Adipocyte (in vitro differentiated cells): ENCODE measurements around the gene GATAD2B.
A peak's percentile ranks its signal among the peaks of the same experiment; 100 is the strongest.
"Not testable (repeated sequence)": the region's sequence is repeated elsewhere in the genome, so short reads cannot be mapped to it uniquely, and the experiment has no call there.

Source experiments
- DNase-seq: peaks from one replicate; pipeline ENCODE4 v3.0.0-alpha.2; 2015; ENCODE audit warnings: low read depth
- H3K27me3 ChIP-seq: replicated peaks from 2 replicates; pipeline ENCODE4 v1.7.0; 2013; ENCODE audit warnings: mild to moderate bottlenecking, low read length, moderate library complexity; ENCODE audit not compliant: control insufficient read depth, insufficient read depth
- H3K36me3 ChIP-seq: 2 replicates; pipeline ENCODE4 v1.7.0; 2013; ENCODE audit warnings: low read length, mild to moderate bottlenecking, moderate library complexity; ENCODE audit not compliant: control insufficient read depth, insufficient read depth, severe bottlenecking
- H3K4me1 ChIP-seq: 2 replicates; pipeline ENCODE4 v1.7.0; 2013; ENCODE audit warnings: mild to moderate bottlenecking, low read length, moderate library complexity; ENCODE audit not compliant: control insufficient read depth, insufficient read depth
- H3K4me3 ChIP-seq: 2 replicates; pipeline ENCODE4 v1.7.0; 2013; ENCODE audit warnings: mild to moderate bottlenecking, low read length, moderate library complexity
- H3K9ac ChIP-seq: 2 replicates; pipeline ENCODE4 v1.7.0; 2013; ENCODE audit warnings: mild to moderate bottlenecking, low read length, moderate library complexity
- H3K9me3 ChIP-seq: 2 replicates; pipeline ENCODE4 v1.7.0; 2013; ENCODE audit warnings: mild to moderate bottlenecking, low read length, moderate library complexity; ENCODE audit not compliant: control insufficient read depth

Gene GATAD2B

DNA sequence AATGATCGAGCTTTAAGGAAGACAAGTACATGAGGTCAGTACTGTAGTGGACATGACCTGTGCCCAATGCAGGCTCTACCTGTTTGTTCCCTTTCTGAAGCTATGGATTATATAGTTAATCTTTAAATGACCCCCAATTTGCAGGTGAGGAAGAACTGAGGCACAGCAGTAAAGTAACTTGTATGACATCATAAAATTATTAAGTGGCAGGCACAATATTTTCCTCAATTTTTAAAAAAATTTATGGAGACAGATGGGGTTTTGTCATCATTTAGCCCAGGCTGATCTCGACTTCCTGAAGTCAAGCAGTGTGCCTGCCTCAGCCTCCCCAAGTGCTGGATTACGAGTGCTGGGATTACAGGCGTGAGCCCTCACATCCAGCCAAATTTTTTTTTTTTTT is 3.6 kb upstream of the GATAD2B start:
- Histone ChIP-seq H3K9me3 (no peaks in the 10 kb centered on the region), H3K4me3 (no peak overlapping the region), H3K27me3 (no peaks in the 10 kb centered on the region), H3K9ac (no peak overlapping the region), H3K36me3 (peaks cover 5% of the 10 kb centered on the region), H3K4me1 (peaks cover 16% of the 10 kb centered on the region)
- no peak for DNase-seq

DNA sequence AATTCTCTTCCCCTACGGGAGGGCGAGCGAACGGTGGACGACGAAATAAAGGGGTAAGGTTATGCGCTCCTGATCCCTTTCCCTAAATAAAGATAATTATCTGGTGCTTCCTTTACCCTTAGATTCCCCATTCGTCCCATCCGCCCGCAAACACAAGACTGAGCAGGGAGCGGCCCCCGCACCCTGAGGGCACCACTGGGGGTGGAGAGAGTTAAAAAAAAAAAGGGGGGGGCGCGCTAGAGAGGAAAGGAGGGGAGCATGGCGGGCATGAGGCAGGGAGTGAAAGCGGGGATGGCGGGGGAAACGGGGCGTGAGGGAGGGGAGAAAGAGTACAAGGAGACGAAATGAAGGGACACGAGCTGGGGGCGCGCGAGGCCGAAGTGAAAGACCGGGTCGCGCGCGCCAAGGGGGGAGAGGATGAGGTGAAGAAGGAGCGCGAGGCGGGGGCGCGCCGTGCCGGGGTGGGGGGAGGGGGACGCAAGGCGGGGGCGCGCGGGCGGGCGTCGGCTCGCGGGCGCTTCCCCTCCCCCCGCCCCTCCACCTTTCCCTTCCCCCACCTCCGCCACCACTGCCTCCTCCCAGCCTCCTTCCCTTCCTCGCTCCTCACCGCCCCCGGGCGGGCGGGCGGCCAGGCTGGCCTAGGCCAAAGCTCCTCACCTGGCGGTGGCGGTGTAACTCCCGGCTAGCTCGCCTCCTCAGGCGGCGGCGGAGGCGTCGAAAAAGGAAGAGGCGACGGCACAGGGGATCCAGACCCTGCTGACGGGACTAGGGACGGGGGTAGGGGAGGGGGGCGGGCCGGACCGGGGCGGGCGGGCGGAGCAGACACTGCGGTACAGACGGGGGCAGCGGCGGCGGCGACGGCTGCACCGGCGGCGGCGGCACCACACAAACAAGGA is 448 bp downstream of the GATAD2B start:
- H3K36me3 ChIP-seq = no peaks in the 10 kb centered on the region
- H3K9me3 ChIP-seq = no peaks in the 10 kb centered on the region
- H3K27me3 ChIP-seq = no peaks in the 10 kb centered on the region
- peak; percentile 62 for DNase-seq
- peak overlapping the region; percentile 85 for H3K4me3 ChIP-seq
- H3K4me1 ChIP-seq = peaks cover 29% of the 10 kb centered on the region
- H3K9ac ChIP-seq = peak overlapping the region; percentile 87

DNA sequence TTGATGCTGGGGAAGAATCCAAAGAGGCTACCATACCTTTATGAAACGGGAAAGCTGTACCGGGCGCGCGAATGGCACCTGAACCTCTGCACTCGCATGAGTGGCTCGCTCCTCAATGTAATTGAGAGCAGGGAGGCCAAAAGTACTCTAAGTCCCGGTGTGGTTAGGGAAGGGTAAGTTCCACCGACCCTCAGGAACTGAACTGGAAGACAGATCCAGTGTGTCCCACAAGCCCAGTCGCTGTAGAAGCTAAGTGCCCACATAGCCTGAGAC is 1.0 kb downstream of the GATAD2B start:
- H3K9me3 ChIP-seq = no peaks in the 10 kb centered on the region
- peak overlapping the region; percentile 87 for H3K9ac ChIP-seq
- H3K4me3 ChIP-seq = peak overlapping the region; percentile 85
- DNase-seq = peak; percentile 41
- H3K4me1 ChIP-seq = peaks cover 29% of the 10 kb centered on the region
- H3K27me3 ChIP-seq = no peaks in the 10 kb centered on the region
- H3K36me3 ChIP-seq = no peaks in the 10 kb centered on the region

DNA sequence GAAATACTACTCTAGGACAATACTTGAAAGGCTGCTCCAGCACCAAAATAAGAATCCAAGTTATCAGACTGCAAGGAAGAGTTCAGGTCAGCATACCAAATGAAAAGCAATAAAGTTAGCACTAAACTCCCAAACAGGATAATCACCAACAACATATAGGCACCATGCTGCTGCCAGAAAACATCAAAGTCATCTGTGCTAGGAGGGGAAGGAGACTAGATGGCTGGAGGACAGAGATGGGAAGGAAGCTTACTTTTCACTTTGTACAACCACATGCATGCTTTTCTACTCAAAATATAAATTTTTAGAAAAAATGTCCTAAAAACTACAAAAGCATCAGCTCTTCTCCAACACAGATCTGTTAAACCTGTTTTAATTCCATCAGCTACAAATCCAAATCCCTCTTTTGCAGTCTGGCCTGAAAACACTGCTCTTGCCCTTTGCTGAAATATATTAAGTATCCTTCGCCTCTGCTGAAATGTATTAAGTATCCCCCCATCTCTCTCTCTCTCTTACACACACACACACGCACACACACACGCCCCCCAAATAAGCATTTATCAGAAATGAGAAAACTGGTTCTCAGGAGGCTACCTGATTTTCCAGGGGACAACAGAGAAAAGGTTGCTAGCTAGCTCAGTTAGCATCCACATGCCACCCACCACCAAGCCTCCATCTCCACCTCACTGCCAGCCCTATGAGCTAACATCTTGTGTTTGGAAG is 1.5 kb downstream of the GATAD2B start:
- DNase-seq = peak; percentile 9
- H3K27me3 ChIP-seq = no peaks in the 10 kb centered on the region

DNA sequence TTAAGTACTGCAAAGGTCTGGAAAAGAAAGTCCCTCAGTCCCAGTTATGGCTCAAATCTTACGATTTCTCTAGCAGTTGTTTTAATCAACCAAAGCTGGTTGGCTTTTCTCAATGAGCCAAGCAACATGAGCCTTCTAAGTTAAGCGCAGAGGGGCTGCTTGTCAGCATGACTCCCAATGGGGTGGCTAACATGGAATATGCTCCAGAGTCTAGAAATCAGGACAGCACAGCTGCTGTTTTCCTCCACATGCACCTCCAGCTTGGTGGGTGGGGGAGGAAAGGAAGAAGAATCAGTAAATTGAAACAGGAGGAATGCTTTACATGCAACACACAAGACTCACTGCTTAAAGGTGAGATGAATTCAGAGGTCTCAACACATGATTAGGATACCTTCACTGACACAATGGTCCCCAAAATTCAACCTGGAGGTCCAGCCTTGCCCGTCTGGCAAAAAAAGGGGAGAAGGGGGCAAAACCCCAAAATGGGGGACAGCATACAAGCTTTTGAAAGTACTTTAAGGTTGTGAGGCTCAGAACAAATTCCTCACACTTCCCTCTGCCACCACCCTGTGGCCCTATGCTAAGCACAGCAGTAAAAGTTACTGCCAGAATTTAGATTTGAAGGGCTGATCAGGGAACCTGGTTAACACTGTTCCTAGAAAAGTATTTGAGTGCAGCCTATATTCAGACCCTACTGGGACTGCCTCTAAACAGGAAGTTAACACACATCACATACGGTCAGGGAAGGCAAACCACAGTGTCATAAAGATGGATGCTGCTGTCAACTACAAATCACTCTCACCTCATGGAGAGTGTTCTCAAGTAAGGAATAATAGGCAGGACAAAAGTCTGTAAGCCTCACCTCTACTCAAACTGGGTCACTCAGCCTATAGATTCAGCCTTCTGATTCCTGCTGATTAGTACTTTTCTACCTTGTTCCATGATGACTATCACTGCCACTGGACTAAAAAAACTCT is 2.6 kb downstream of the GATAD2B start:
- no peaks in the 10 kb centered on the region for H3K9me3 ChIP-seq
- DNase-seq = peak; percentile 45
- H3K4me1 ChIP-seq = peaks cover 29% of the 10 kb centered on the region
- peak overlapping the region; percentile 87 for H3K9ac ChIP-seq
- H3K4me3 ChIP-seq = peak overlapping the region; percentile 85
- peaks cover 4% of the 10 kb centered on the region for H3K36me3 ChIP-seq
- H3K27me3 ChIP-seq = no peaks in the 10 kb centered on the region

More for the DNA sequence above, 1.5 kb downstream of the GATAD2B start:
- no peaks in the 10 kb centered on the region for H3K36me3 ChIP-seq
- H3K4me1 ChIP-seq = peaks cover 29% of the 10 kb centered on the region
- H3K4me3 ChIP-seq = peak overlapping the region; percentile 85
- no peaks in the 10 kb centered on the region for H3K9me3 ChIP-seq
- H3K9ac ChIP-seq = peak overlapping the region; percentile 87

DNA sequence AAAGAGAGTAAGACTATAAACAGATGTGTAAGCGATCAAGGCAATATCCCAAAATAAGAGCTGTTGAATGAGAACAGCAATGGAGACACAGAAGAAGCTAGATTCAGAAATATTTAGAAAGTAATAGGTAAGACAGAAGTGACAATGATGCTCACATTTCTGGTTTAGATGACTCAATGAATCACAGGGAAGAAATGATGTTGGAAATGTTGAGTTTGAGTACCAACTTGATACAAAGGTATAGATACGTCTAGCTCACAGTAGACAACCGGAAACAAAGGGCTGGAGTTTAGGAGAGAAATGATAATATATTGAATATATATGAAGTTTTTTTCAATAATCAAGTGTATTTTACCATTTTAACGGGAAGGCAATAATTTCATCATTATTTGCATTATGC is 6.5 kb downstream of the GATAD2B start:
- no peak overlapping the region for H3K9ac ChIP-seq
- no peaks in the 10 kb centered on the region for H3K27me3 ChIP-seq
- H3K4me3 ChIP-seq = no peak overlapping the region
- H3K9me3 ChIP-seq = no peaks in the 10 kb centered on the region
- peaks cover 17% of the 10 kb centered on the region for H3K4me1 ChIP-seq
- peaks cover 4% of the 10 kb centered on the region for H3K36me3 ChIP-seq
- no peak for DNase-seq

DNA sequence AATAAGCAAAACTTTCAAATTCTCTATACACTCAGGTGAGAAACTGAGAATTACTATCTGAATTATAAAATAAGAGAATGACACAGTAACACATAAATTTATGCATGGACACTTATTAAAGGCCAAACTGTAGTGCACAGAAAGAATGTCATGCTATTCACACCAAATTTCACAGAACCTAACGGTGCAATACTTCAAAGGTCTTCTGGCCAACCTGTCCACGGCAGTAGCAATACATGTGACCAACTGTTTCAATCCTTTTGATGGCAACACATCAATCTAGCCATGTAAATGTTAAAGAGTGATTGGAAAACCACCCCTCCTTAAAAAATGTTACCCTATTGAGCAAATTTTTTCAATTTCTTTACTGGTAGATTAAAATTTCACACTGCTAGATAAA is 10.4 kb downstream of the GATAD2B start:
- Histone ChIP-seq H3K9me3 (no peaks in the 10 kb centered on the region), H3K36me3 (peaks cover 5% of the 10 kb centered on the region), H3K4me1 (no peaks in the 10 kb centered on the region), H3K4me3 (no peak overlapping the region), H3K27me3 (no peaks in the 10 kb centered on the region), H3K9ac (no peak overlapping the region)
- no peak for DNase-seq

DNA sequence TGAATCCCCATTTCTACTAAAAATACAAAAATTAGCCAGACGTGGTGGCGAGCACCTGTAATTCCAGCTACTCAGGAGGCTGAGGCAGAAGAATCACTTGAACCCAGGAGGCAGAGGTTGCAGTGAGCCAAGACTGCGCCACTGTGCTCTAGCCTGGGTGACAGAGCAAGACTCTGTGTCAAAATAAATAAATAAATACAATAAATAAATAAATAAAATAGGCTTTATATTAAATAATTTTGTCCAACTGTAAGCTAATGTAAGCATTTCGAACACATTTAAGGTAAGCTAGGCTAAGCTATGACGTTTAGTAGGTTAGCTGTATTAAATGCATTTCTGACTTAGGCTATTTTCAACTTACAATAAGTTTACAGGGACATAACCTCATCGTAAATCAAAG is 12.2 kb downstream of the GATAD2B start:
- not testable (repeated sequence) for H3K9ac ChIP-seq, H3K27me3 ChIP-seq, DNase-seq, H3K36me3 ChIP-seq, H3K4me3 ChIP-seq, H3K4me1 ChIP-seq, H3K9me3 ChIP-seq

DNA sequence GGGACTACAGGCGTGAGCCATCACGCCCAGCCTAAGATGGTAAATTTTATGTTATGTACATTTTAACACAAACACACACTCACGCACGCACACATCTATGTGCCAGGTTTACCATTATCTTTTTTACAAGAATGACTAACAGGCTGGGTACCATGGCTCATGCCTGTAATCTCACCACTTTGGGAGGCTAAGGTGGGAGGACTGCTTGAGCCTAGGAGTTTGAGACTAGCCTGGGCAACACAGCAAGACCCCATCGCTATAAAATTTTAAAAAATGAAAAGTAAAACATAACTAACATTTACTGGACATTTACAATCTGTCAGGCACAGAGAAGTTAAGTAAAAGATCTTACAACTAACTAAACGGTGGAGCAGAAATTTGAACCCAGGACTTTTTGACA is 14.7 kb downstream of the GATAD2B start:
- no peaks in the 10 kb centered on the region for H3K9me3 ChIP-seq
- DNase-seq = no peak
- H3K36me3 ChIP-seq = peaks cover 5% of the 10 kb centered on the region
- H3K9ac ChIP-seq = no peak overlapping the region
- no peak overlapping the region for H3K4me3 ChIP-seq
- H3K27me3 ChIP-seq = no peaks in the 10 kb centered on the region
- peaks cover 15% of the 10 kb centered on the region for H3K4me1 ChIP-seq

DNA sequence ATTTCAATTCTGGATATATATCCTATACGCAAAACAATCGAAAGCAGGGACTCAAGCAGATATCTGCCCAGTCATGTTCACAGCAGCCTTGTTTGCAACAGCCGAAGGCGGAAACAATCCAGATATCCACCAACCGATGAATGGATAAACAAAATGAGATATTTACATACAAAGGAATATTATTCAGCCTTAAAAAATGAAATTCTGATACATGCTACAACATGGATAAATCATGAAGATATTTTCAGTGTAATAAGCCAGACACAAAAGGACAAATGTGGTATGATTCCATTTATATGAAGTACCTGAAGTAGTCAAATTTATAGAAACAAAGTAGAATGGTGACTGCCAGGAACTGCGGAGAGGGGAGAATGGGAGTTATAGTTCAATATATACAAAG is 15.6 kb downstream of the GATAD2B start:
- Histone ChIP-seq H3K9ac (no peak overlapping the region), H3K27me3 (no peaks in the 10 kb centered on the region), H3K36me3 (peaks cover 5% of the 10 kb centered on the region), H3K4me3 (no peak overlapping the region), H3K4me1 (peaks cover 15% of the 10 kb centered on the region), H3K9me3 (no peaks in the 10 kb centered on the region)
- DNase-seq = no peak

DNA sequence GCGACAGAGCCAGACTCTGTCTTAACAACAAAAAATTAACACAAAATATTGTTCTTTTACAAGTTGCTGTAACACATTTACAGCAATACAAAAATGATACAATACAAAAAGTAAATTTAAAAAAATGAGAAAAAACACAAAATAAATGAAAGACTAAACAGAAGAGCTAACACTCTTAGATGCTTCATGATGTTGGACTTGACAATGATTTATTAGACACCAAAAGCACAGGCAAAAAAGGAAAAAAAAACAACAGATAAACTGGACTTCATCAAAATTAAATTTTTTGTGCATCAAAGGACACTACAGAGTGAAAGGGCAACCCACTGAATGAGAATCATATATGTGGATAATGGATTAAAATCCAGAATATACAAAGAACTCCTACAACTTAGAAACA is 16.4 kb downstream of the GATAD2B start:
- Histone ChIP-seq H3K4me1 (peaks cover 15% of the 10 kb centered on the region), H3K36me3 (peaks cover 5% of the 10 kb centered on the region), H3K9me3 (no peaks in the 10 kb centered on the region), H3K4me3 (no peak overlapping the region), H3K9ac (no peak overlapping the region), H3K27me3 (no peaks in the 10 kb centered on the region)
- no peak for DNase-seq
